Stomach (tissue), 9 donors: ENCODE results near the gene SIPA1L2. TPM values are rescaled to one million over a fixed set of nuclear protein-coding genes. Genes with fewer than 3 reads are reported as not detected.

Source experiments
- DNase-seq, 2 donors: peaks; one replicate each; pipeline versions ENCODE4 v3.0.0 to v3.0.0-alpha.2; 2013 to 2019
- H3K27ac ChIP-seq, 5 donors: fragments of 200-600 bp in 4 of 5; sonication (generic) in 4 of 5; one replicate each; pipeline ENCODE4 v1.5.1; 2013 to 2019; ENCODE audit warnings: mild to moderate bottlenecking in 1 of 5, moderate library complexity in 1 of 5
- H3K27me3 ChIP-seq, 3 donors: fragments of 200-600 bp; sonication (generic); one replicate each; pipeline ENCODE4 v1.5.1; 2017 to 2019; ENCODE audit warnings: mixed run types in 1 of 3
- H3K36me3 ChIP-seq, 4 donors: fragments of 200-600 bp; sonication (generic); 1 replicate in 3 of 4; 2 replicates in 1 of 4; pipeline ENCODE4 v1.5.1; 2016 to 2019
- H3K4me1 ChIP-seq, 4 donors: fragments of 200-600 bp; sonication (generic); one replicate each; pipeline ENCODE4 v1.5.1; 2016 to 2019
- H3K4me3 ChIP-seq, 4 donors: fragments of 200-600 bp; sonication (generic) in 3 of 4; one replicate each; pipeline ENCODE4 v1.5.1; 2016 to 2019; ENCODE audit warnings: mild to moderate bottlenecking in 1 of 4
- H3K9me3 ChIP-seq, 4 donors: fragments of 200-600 bp; sonication (generic); one replicate each; pipeline ENCODE4 v1.5.1; 2016 to 2019
- CTCF ChIP-seq, 7 experiments: fragments of 450-650 bp in 4 of 7; fragments of 200-600 bp in 3 of 7; sonication (generic) in 3 of 7; IDR thresholded peaks; one replicate each; pipeline ENCODE4 v1.5.1; 2016 to 2019; ENCODE audit warnings: antibody characterized with exemption in 7 of 7, control low read depth in 2 of 7, mild to moderate bottlenecking in 1 of 7
- EP300 ChIP-seq: sonication (generic); formaldehyde crosslinking; IDR thresholded peaks from one replicate; pipeline ENCODE4 v1.6.1; 2017; ENCODE audit warnings: antibody characterized with exemption
- POLR2A ChIP-seq, 4 donors: fragments of 450-650 bp; IDR thresholded peaks; one replicate each; pipeline ENCODE4 v1.6.1; 2016; ENCODE audit warnings: antibody characterized with exemption in 4 of 4, control low read depth in 2 of 4, mild to moderate bottlenecking in 1 of 4, moderate library complexity in 1 of 4
- POLR2AphosphoS5 ChIP-seq, 3 donors: sonication (generic); formaldehyde crosslinking; IDR thresholded peaks; one replicate each; pipeline ENCODE4 v1.6.1; 2016; ENCODE audit warnings: antibody characterized with exemption in 3 of 3
- WGBS, 5 donors: extraction: QIAGEN DNeasy Blood & Tissue Kit in 3 of 5; methylation state at CpG; one replicate each; pipeline versions ENCODE4 v1.1.5 to v1.1.7; 2013 to 2018; 5-methylcytosine and 5-hydroxymethylcytosine counted together
- intact Hi-C: fragments of 100-400 bp; cut with DNase I; formaldehyde crosslinking; loops from one replicate; pipeline ENCODE4 v1.15.1; 2023; ENCODE audit warnings: low total_unique reads
- polyA plus RNA-seq, 3 donors: library from polyadenylated mRNA; stranded (reverse); fragments of 200-250 nt; gene quantifications; one replicate each; pipeline ENCODE4 v1.2.3, GENCODE V29; 2013
- total RNA-seq, 5 donors: library from RNA; depleted of rRNA; stranded (reverse); fragments of >200 nt; gene quantifications; one replicate each; pipeline versions ENCODE4 v1.1.0 to v1.2.3, GENCODE V29; 2014 to 2016
- donor health status: healthy with polysubstance abuse.
- donor health status: Bipolar disorder and iron deficiency.
- donor health status: healthy.

Gene SIPA1L2
- total and polyA plus RNA-seq, 8 donors = 2.5 to 240 (median 10.3) TPM

- TF ChIP-seq CTCF (IDR thresholded peaks at IDR 0.05) = no peak
- TF ChIP-seq POLR2A (IDR thresholded peaks at IDR 0.05) = no peak
- no peak for TF ChIP-seq EP300
- no peak for TF ChIP-seq POLR2AphosphoS5 (IDR thresholded peaks at IDR 0.05)
Measured at GRCh38 chr1:232596666-232597303, 33.1 kb downstream of the SIPA1L2 start.

GRCh38 chr1:232594768-232595698 is 34.9 kb downstream of the SIPA1L2 start:
- no peak for TF ChIP-seq POLR2AphosphoS5 (IDR thresholded peaks at IDR 0.05)
- no peak for TF ChIP-seq EP300
- no peak for TF ChIP-seq CTCF (IDR thresholded peaks at IDR 0.05)
- WGBS, 5 donors = 81 to 93% (median 90%) methylated on average over 12 of the region's 12 CpGs
- H3K4me1 ChIP-seq = peaks cover 0 to 37% (median 11%) of the 10 kb centered on the region in 4 donors
- no peaks in the 10 kb centered on the region for H3K36me3 ChIP-seq
- no peaks in the 10 kb centered on the region for H3K27me3 ChIP-seq
- no peak overlapping the region for H3K4me3 ChIP-seq
- intact Hi-C loops = no loop called here
- H3K9me3 ChIP-seq = no peaks in the 10 kb centered on the region
- DNase-seq = no peak
- H3K27ac ChIP-seq = no peak overlapping the region

More at GRCh38 chr1:232596666-232597303, 33.1 kb downstream of the SIPA1L2 start:
- H3K36me3 ChIP-seq = no peaks in the 10 kb centered on the region
- WGBS, 5 donors = 59 to 70% (median 66%) methylated on average over 8 of the region's 8 CpGs
- intact Hi-C loops = no loop called here
- no peak for DNase-seq
- no peak overlapping the region for H3K4me3 ChIP-seq
- H3K9me3 ChIP-seq = no peaks in the 10 kb centered on the region
- no peaks in the 10 kb centered on the region for H3K27me3 ChIP-seq
- no peak overlapping the region for H3K27ac ChIP-seq
- peaks cover 0 to 35% (median 11%) of the 10 kb centered on the region in 4 donors for H3K4me1 ChIP-seq

- WGBS, 5 donors = 73 to 82% (median 78%) methylated on average over 14 of the region's 14 CpGs
- no peak overlapping the region for H3K4me3 ChIP-seq
- TF ChIP-seq POLR2AphosphoS5 (IDR thresholded peaks at IDR 0.05) = no peak
- no peak for TF ChIP-seq EP300
- no peaks in the 10 kb centered on the region for H3K27me3 ChIP-seq
- DNase-seq = no peak
- no peaks in the 10 kb centered on the region for H3K36me3 ChIP-seq
- peaks cover 0 to 36% (median 2%) of the 10 kb centered on the region in 4 donors for H3K4me1 ChIP-seq
- intact Hi-C loops = no loop called here
- H3K27ac ChIP-seq = no peak overlapping the region
- no peaks in the 10 kb centered on the region for H3K9me3 ChIP-seq
Measured at GRCh38 chr1:232593717-232594502, 36.0 kb downstream of the SIPA1L2 start.

GRCh38 chr1:232591344-232591743 is 38.6 kb downstream of the SIPA1L2 start:
- Histone ChIP-seq H3K4me3 (no peak overlapping the region), H3K27me3 (no peaks in the 10 kb centered on the region), H3K36me3 (no peaks in the 10 kb centered on the region), H3K27ac (peak overlapping the region in 4 of 5 donors; percentile 4 to 69 (median 41)), H3K9me3 (no peaks in the 10 kb centered on the region), H3K4me1 (peaks cover 0 to 27% (median 2%) of the 10 kb centered on the region in 4 donors)
- TF ChIP-seq POLR2AphosphoS5 (IDR thresholded peaks at IDR 0.05) (no peak), POLR2A (IDR thresholded peaks at IDR 0.05) (no peak), CTCF (IDR thresholded peaks at IDR 0.05) (no peak), EP300 (no peak)
- DNase-seq = no peak
- WGBS, 5 donors = 87 to 95% (median 89%) methylated on average over 3 of the region's 3 CpGs
- intact Hi-C loops = no loop called here
